Measurements from ENCODE around the gene THRSP. TPM values are rescaled to one million over a fixed set of nuclear protein-coding genes. Genes with fewer than 3 reads are reported as not detected.
"Not testable (repeated sequence)": the region's sequence is repeated elsewhere in the genome, so short reads cannot be mapped to it uniquely, and the experiment has no call there.

The THRSP gene
- total and polyA plus RNA-seq, 2 of the 4 experiments (the other 2 are of a cell fraction), result not detected

- ATAC-seq (ENCODE audit: low read depth); H4K8ac ChIP-seq (ENCODE audit: low read depth in 2 of 2, low read length in 2 of 2); H4K91ac ChIP-seq (ENCODE audit: insufficient read depth, low read depth, low read length); H2BK5ac ChIP-seq (ENCODE audit: low read depth, low read length, poor library complexity, severe bottlenecking); H3K23ac ChIP-seq (ENCODE audit: low read depth, low read length); H3K4ac ChIP-seq (ENCODE audit: low read depth, low read length); H3K4me1 ChIP-seq (ENCODE audit: control insufficient read depth, insufficient read depth, low read length); H3K4me3 ChIP-seq (ENCODE audit: insufficient read depth, low read depth, low read length); H3K56ac ChIP-seq (ENCODE audit: extremely low read depth, insufficient read depth, low read length); H3K14ac ChIP-seq (replicated peaks; ENCODE audit: low read depth, low read length); H2BK15ac ChIP-seq (ENCODE audit: low read depth, low read length); H3K9ac ChIP-seq (ENCODE audit: low read depth, low read length); H3K9me3 ChIP-seq (ENCODE audit: control insufficient read depth, insufficient read depth, low read length); DNase-seq; H3K27ac ChIP-seq (ENCODE audit: insufficient read depth, low read length); H4K5ac ChIP-seq (ENCODE audit: low read depth, low read length); dilution Hi-C loops (cut with HindIII; ENCODE audit: low sequenced_read_pairs, unreplicated experiment); H4K20me1 ChIP-seq (ENCODE audit: insufficient read depth, low read length); H3K79me1 ChIP-seq (ENCODE audit: low read depth in 1 of 2, low read length in 2 of 2); CTCF ChIA-PET; H2BK20ac ChIP-seq (ENCODE audit: low read depth, low read length); H3K4me2 ChIP-seq (ENCODE audit: low read depth, low read length); H3K18ac ChIP-seq (ENCODE audit: low read depth, low read length); H2AFZ ChIP-seq (replicated peaks; ENCODE audit: low read length, poor library complexity); H2AK5ac ChIP-seq (ENCODE audit: low read depth, low read length); H3K36me3 ChIP-seq (ENCODE audit: control insufficient read depth, insufficient read depth, low read length); H2AK9ac ChIP-seq (replicated peaks; ENCODE audit: low read depth, low read length, poor library complexity); H2BK120ac ChIP-seq (ENCODE audit: low read depth, low read length); BruUV-seq (replicated peaks); in situ Hi-C loops (cut with MboI; ENCODE audit: low sequenced_read_pairs); H3K27me3 ChIP-seq (ENCODE audit: control insufficient read depth, insufficient read depth, low read length); intact Hi-C loops (cut with micrococcal nuclease); POLR2A ChIA-PET (ENCODE audit: unreplicated experiment); H3K9me1 ChIP-seq (ENCODE audit: insufficient read depth, low read length): not testable (repeated sequence)
- 80% methylated on average over 1 of the region's 9 CpGs; no CpG with 5 or more reads in 1 of the 2 experiments for WGBS, 2 experiments (ENCODE audit: extremely low coverage in 2 of 2, insufficient read length in 1 of 2)
These were observed 3.8 kb upstream of the THRSP start for GRCh38 chr11:78059749-78060328.

Data from IMR-90 (cell line).